ENCODE measurements around the gene STPG2. TPM values are rescaled to one million over a fixed set of nuclear protein-coding genes. Genes with fewer than 3 reads are reported as not detected.

Gene STPG2
- total and polyA plus RNA-seq, 4 donors = 0.10 to 1.6 (median 0.27) TPM

GRCh38 chr4:97987019-97987648 lies 156.1 kb downstream of the STPG2 start:
- peak in 2 of 3 donors; percentile 40 to 67 for DNase-seq
- Histone ChIP-seq H3K9me3 (ENCODE audit: control insufficient read depth in 4 of 4, insufficient read depth in 3 of 4, low read length in 3 of 4) (no peaks in the 10 kb centered on the region), H3K36me3 (ENCODE audit: control insufficient read depth in 4 of 4, insufficient read depth in 4 of 4, low read length in 4 of 4) (no peaks in the 10 kb centered on the region), H3K4me3 (no peak overlapping the region), H3K4me1 (ENCODE audit: control insufficient read depth in 5 of 5, insufficient read depth in 5 of 5, low read length in 5 of 5) (no peaks in the 10 kb centered on the region), H3K27ac (ENCODE audit: low read depth in 1 of 2, low read length in 1 of 2) (no peak overlapping the region), H3K27me3 (ENCODE audit: control insufficient read depth in 3 of 3, insufficient read depth in 3 of 3, low read length in 2 of 3) (no peaks in the 10 kb centered on the region), H3K9ac (ENCODE audit: insufficient read depth in 1 of 2, low read length in 2 of 2) (no peak overlapping the region)
- ATAC-seq (ENCODE audit: insufficient read depth, low FRiP score) = no peak
- 40 to 42% methylated on average over 2 of the region's 2 CpGs for WGBS, 2 donors
- TF ChIP-seq CTCF (IDR thresholded peaks at IDR 0.05; ENCODE audit: control extremely low read depth, extremely low read depth) = no peak

GRCh38 chr4:97984545-97985131 lies 158.6 kb downstream of the STPG2 start:
- H3K27ac ChIP-seq (ENCODE audit: low read depth in 1 of 2, low read length in 1 of 2) = no peak overlapping the region
- H3K36me3 ChIP-seq (ENCODE audit: control insufficient read depth in 4 of 4, insufficient read depth in 4 of 4, low read length in 4 of 4) = no peaks in the 10 kb centered on the region
- H3K9ac ChIP-seq (ENCODE audit: insufficient read depth in 1 of 2, low read length in 2 of 2) = no peak overlapping the region
- no peaks in the 10 kb centered on the region for H3K4me1 ChIP-seq (ENCODE audit: control insufficient read depth in 5 of 5, insufficient read depth in 5 of 5, low read length in 5 of 5)
- DNase-seq = peak in 1 of 3 donors; percentile 1
- WGBS, 2 donors = 83 to 84% methylated on average over 5 of the region's 5 CpGs
- ATAC-seq (ENCODE audit: insufficient read depth, low FRiP score) = no peak
- H3K9me3 ChIP-seq (ENCODE audit: control insufficient read depth in 4 of 4, insufficient read depth in 3 of 4, low read length in 3 of 4) = no peaks in the 10 kb centered on the region
- no peaks in the 10 kb centered on the region for H3K27me3 ChIP-seq (ENCODE audit: control insufficient read depth in 3 of 3, insufficient read depth in 3 of 3, low read length in 2 of 3)
- no peak overlapping the region for H3K4me3 ChIP-seq
- no peak for TF ChIP-seq CTCF (IDR thresholded peaks at IDR 0.05; ENCODE audit: control extremely low read depth, extremely low read depth)

GRCh38 chr4:97978791-97979488 lies 164.3 kb downstream of the STPG2 start:
- ATAC-seq (ENCODE audit: insufficient read depth, low FRiP score) (no peak), DNase-seq (no peak)
- Histone ChIP-seq H3K27ac (ENCODE audit: low read depth in 1 of 2, low read length in 1 of 2) (no peak overlapping the region), H3K9me3 (ENCODE audit: control insufficient read depth in 4 of 4, insufficient read depth in 3 of 4, low read length in 3 of 4) (no peaks in the 10 kb centered on the region), H3K4me3 (no peak overlapping the region), H3K4me1 (ENCODE audit: control insufficient read depth in 5 of 5, insufficient read depth in 5 of 5, low read length in 5 of 5) (no peaks in the 10 kb centered on the region), H3K9ac (ENCODE audit: insufficient read depth in 1 of 2, low read length in 2 of 2) (no peak overlapping the region), H3K27me3 (ENCODE audit: control insufficient read depth in 3 of 3, insufficient read depth in 3 of 3, low read length in 2 of 3) (no peaks in the 10 kb centered on the region), H3K36me3 (ENCODE audit: control insufficient read depth in 4 of 4, insufficient read depth in 4 of 4, low read length in 4 of 4) (no peaks in the 10 kb centered on the region)
- WGBS, 2 donors = 66 to 95% methylated on average over 2 of the region's 2 CpGs
- TF ChIP-seq CTCF (IDR thresholded peaks at IDR 0.05; ENCODE audit: control extremely low read depth, extremely low read depth) = no peak
